Measurements from ENCODE around the gene HPGDS.

GRCh38 chr4:94345969-94346368 is 3.3 kb upstream of the HPGDS start:
- TF ChIP-seq CTCF (IDR thresholded peaks at IDR 0.05) (no peak), POLR2A (IDR thresholded peaks at IDR 0.05) (no peak)

All from heart left ventricle (tissue), 13 donors.